ENCODE results near the gene FOXO6.

Gene FOXO6

GRCh38 chr1:41430582-41430981, 69.3 kb downstream of the FOXO6 start:
- H3K27me3 ChIP-seq (ENCODE audit: insufficient read depth, poor library complexity, severe bottlenecking): no peaks in the 10 kb centered on the region
- H3K4me3 ChIP-seq (ENCODE audit: severe bottlenecking): no peak overlapping the region
- ATAC-seq (ENCODE audit: low read depth) (no peak), DNase-seq (ENCODE audit: low spot score) (no peak)
- H3K4me1 ChIP-seq (ENCODE audit: insufficient read depth, poor library complexity, severe bottlenecking): peaks cover 10% of the 10 kb centered on the region
- H3K36me3 ChIP-seq (ENCODE audit: low read depth): no peaks in the 10 kb centered on the region
- TF ChIP-seq, protein P1, sequence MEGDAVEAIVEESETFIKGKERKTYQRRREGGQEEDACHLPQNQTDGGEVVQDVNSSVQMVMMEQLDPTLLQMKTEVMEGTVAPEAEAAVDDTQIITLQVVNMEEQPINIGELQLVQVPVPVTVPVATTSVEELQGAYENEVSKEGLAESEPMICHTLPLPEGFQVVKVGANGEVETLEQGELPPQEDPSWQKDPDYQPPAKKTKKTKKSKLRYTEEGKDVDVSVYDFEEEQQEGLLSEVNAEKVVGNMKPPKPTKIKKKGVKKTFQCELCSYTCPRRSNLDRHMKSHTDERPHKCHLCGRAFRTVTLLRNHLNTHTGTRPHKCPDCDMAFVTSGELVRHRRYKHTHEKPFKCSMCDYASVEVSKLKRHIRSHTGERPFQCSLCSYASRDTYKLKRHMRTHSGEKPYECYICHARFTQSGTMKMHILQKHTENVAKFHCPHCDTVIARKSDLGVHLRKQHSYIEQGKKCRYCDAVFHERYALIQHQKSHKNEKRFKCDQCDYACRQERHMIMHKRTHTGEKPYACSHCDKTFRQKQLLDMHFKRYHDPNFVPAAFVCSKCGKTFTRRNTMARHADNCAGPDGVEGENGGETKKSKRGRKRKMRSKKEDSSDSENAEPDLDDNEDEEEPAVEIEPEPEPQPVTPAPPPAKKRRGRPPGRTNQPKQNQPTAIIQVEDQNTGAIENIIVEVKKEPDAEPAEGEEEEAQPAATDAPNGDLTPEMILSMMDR (IDR thresholded peaks at IDR 0.05; ENCODE audit: poor library complexity, severe bottlenecking): no peak
- no peak overlapping the region for H3K27ac ChIP-seq (ENCODE audit: poor library complexity, severe bottlenecking)
- H3K9me3 ChIP-seq (ENCODE audit: severe bottlenecking): no peaks in the 10 kb centered on the region

DNA sequence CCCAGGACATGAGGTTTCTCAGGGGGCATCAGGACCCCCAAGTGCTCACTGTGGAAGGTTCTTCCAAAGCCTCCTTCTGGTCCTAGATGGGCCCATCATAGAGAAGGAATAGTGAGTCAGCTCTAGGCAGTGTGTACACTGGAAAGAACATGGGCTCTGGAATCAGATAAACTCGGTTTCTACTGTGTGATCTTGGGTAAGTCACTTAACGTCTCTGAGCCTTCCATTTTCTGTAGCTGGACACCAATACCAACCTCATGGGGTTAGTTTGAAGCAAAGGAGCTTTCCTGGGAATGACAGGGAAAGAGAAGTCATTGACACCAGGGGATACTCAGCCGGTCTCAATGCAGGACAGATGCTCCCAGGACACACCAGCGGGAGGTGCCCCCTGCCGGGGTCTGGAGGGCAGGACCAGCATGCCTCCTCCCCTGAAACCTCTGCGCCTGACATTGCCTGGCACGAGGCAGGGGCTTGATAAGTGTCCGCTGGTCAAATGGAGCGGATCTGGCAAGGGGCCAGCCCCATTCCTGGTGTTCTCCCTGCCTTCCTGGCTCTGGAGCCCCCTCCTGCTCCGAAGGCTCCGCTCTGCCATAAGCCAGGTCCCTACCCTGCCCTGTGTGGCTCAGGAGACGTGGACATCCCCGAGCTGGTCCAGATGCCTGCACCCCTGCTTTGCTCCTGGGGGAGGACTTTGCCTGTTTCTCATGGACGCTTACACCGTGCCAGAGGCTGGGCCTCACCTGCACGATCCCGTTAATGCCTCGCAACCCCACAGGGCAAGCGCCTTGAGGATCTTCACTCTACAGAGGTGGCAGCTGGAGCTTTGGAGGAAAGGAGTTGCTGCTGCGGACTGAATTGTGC, 70.5 kb downstream of the FOXO6 start:
- DNase-seq (ENCODE audit: low spot score): no peak
- Histone ChIP-seq H3K27ac (ENCODE audit: poor library complexity, severe bottlenecking) (no peak overlapping the region), H3K27me3 (ENCODE audit: insufficient read depth, poor library complexity, severe bottlenecking) (no peaks in the 10 kb centered on the region), H3K4me3 (ENCODE audit: severe bottlenecking) (no peak overlapping the region), H3K36me3 (ENCODE audit: low read depth) (no peaks in the 10 kb centered on the region), H3K9me3 (ENCODE audit: severe bottlenecking) (no peaks in the 10 kb centered on the region), H3K4me1 (ENCODE audit: insufficient read depth, poor library complexity, severe bottlenecking) (peaks cover 10% of the 10 kb centered on the region)
- TF ChIP-seq, protein P1 (IDR thresholded peaks at IDR 0.05; ENCODE audit: poor library complexity, severe bottlenecking): no peak
- ATAC-seq (ENCODE audit: low read depth): no peak
